Astrocyte of the hippocampus (primary cell): ENCODE data around the gene AMFR.
"Not testable (repeated sequence)": the region's sequence is repeated elsewhere in the genome, so short reads cannot be mapped to it uniquely, and the experiment has no call there.

Source experiments
- DNase-seq: peaks from one replicate; pipeline ENCODE4 v3.0.0; 2011; ENCODE audit warnings: low read depth, low spot score

AMFR gene

GRCh38 chr16:56423584-56424403 is 1.6 kb downstream of the AMFR start:
- no peak for DNase-seq

GRCh38 chr16:56422896-56423441 is 2.4 kb downstream of the AMFR start:
- DNase-seq: no peak

- no peak for DNase-seq
These were observed 3.2 kb downstream of the AMFR start for GRCh38 chr16:56421976-56422669.

- DNase-seq: no peak
These were observed 4.0 kb downstream of the AMFR start for GRCh38 chr16:56421313-56421712.

GRCh38 chr16:56420613-56421012 is 4.7 kb downstream of the AMFR start:
- DNase-seq: no peak

- no peak for DNase-seq
These were observed 5.4 kb downstream of the AMFR start for GRCh38 chr16:56419740-56420548.

- no peak for DNase-seq
These were observed 8.2 kb downstream of the AMFR start for GRCh38 chr16:56417138-56417537.

GRCh38 chr16:56415875-56416274 is 9.5 kb downstream of the AMFR start:
- no peak for DNase-seq

GRCh38 chr16:56414366-56414765 is 11.0 kb downstream of the AMFR start:
- DNase-seq: no peak

- DNase-seq: no peak
These were observed 12.0 kb downstream of the AMFR start for GRCh38 chr16:56413381-56413780.

- no peak for DNase-seq
These were observed 13.7 kb downstream of the AMFR start for GRCh38 chr16:56411624-56412023.

- DNase-seq: no peak
These were observed 14.2 kb downstream of the AMFR start for GRCh38 chr16:56411123-56411522.

GRCh38 chr16:56409195-56409594 is 16.1 kb downstream of the AMFR start:
- peak; percentile 46 for DNase-seq

- DNase-seq: no peak
These were observed 16.8 kb downstream of the AMFR start for GRCh38 chr16:56408379-56409098.

- no peak for DNase-seq
These were observed 19.2 kb downstream of the AMFR start for GRCh38 chr16:56405977-56406672.

- DNase-seq: no peak
These were observed 23.9 kb downstream of the AMFR start for GRCh38 chr16:56401482-56401881.

- DNase-seq: no peak
These were observed 24.9 kb downstream of the AMFR start for GRCh38 chr16:56400458-56400857.

GRCh38 chr16:56399486-56399885 is 25.9 kb downstream of the AMFR start:
- no peak for DNase-seq

- DNase-seq: no peak
These were observed 26.3 kb downstream of the AMFR start for GRCh38 chr16:56399047-56399446.

- not testable (repeated sequence) for DNase-seq
These were observed 28.6 kb downstream of the AMFR start for GRCh38 chr16:56396724-56397123.

- DNase-seq: peak; percentile 84
These were observed 35.8 kb downstream of the AMFR start for GRCh38 chr16:56389554-56389953.
